Loucy (cell line): Measurements from ENCODE around the gene CCNYL1.

Experiments
- H2AFZ ChIP-seq: fragments of 200-600 bp; sonication (generic); 2 replicates; pipeline ENCODE4 v1.6.0; 2016; ENCODE audit warnings: antibody characterized with exemption, mild to moderate bottlenecking, low read length, moderate library complexity
- H3F3A ChIP-seq: fragments of 200-600 bp; 2 replicates; pipeline ENCODE4 v1.6.0; 2016; ENCODE audit warnings: antibody characterized with exemption, low read depth, mild to moderate bottlenecking
- H3K27me3 ChIP-seq: fragments of 200-600 bp; sonication (generic); 2 replicates; pipeline ENCODE4 v1.6.1; 2014; ENCODE audit warnings: low read length, mild to moderate bottlenecking; ENCODE audit not compliant: insufficient read depth, poor library complexity, severe bottlenecking
- H3K36me3 ChIP-seq: fragments of 200-600 bp; sonication (generic); 2 replicates; pipeline ENCODE4 v1.6.1; 2016; ENCODE audit warnings: low read length; ENCODE audit not compliant: insufficient read depth
- H3K4me1 ChIP-seq: fragments of 200-600 bp; sonication (generic); 2 replicates; pipeline ENCODE4 v1.5.1; 2014; ENCODE audit warnings: low read length, mild to moderate bottlenecking; ENCODE audit not compliant: insufficient read depth, poor library complexity, severe bottlenecking
- H3K4me2 ChIP-seq: fragments of 200-600 bp; sonication (generic); 2 replicates; pipeline ENCODE4 v1.6.0; 2014; ENCODE audit warnings: antibody characterized with exemption, low read length, low read depth, mild to moderate bottlenecking; ENCODE audit not compliant: poor library complexity, severe bottlenecking
- H3K4me3 ChIP-seq: fragments of 200-600 bp; sonication (generic); 2 replicates; pipeline ENCODE4 v1.5.1; 2014; ENCODE audit warnings: low read length, mild to moderate bottlenecking, mixed read lengths; ENCODE audit not compliant: poor library complexity, severe bottlenecking
- H3K79me2 ChIP-seq: fragments of 200-600 bp; sonication (generic); 2 replicates; pipeline ENCODE4 v1.6.1; 2014; ENCODE audit warnings: low read length; ENCODE audit not compliant: insufficient read depth
- H3K9ac ChIP-seq: fragments of 200-600 bp; sonication (generic); 2 replicates; pipeline ENCODE4 v1.6.0; 2014; ENCODE audit warnings: mild to moderate bottlenecking, low read depth, low read length, moderate library complexity; ENCODE audit not compliant: poor library complexity, severe bottlenecking
- H3K9me2 ChIP-seq: fragments of 200-600 bp; sonication (generic); replicated peaks from 2 replicates; pipeline ENCODE4 v1.6.1; 2016; ENCODE audit warnings: low read depth, low read length, mixed read lengths
- H3K9me3 ChIP-seq: fragments of 200-600 bp; sonication (generic); 2 replicates; pipeline ENCODE4 v1.6.1; 2014; ENCODE audit warnings: mild to moderate bottlenecking, antibody characterized with exemption, low read length, low read depth; ENCODE audit not compliant: insufficient read depth
- H4K20me1 ChIP-seq: fragments of 200-600 bp; sonication (generic); 2 replicates; pipeline ENCODE4 v1.6.0; 2014; ENCODE audit warnings: antibody characterized with exemption, low read length, mild to moderate bottlenecking; ENCODE audit not compliant: insufficient read depth, poor library complexity, severe bottlenecking
- EZH2phosphoT487 ChIP-seq: fragments of 200-600 bp; IDR thresholded peaks from 2 replicates; pipeline ENCODE4 v1.6.1; 2018; ENCODE audit warnings: antibody characterized with exemption, mild to moderate bottlenecking, moderate library complexity, borderline replicate concordance
- TF ChIP-seq, protein P1 (sequence below): fragments of 200-600 bp; sonication (generic); conservative IDR thresholded peaks from 2 replicates; pipeline ENCODE4 v1.5.1; 2014; ENCODE audit warnings: mild to moderate bottlenecking, antibody characterized with exemption, low read length

Gene CCNYL1

DNA sequence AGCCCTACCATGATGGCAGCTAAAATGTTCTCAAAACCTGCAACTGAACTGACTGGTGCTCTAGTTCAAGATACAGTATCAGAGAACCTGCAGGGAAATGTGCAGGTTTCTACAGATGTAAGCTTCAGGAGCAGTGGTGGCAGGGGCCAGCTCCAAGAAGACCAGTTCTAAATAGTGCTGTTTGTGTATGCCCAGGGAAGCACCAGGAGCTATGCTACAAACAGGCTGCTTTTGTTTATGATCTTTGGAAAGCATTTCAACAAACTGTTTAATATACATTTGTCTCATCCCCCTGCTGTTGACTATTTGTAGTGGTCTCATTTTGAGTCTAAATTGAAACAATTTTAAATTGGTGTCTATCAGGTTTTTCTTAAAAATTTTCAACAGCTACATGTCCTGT is 37.6 kb downstream of the CCNYL1 start:
- H4K20me1 ChIP-seq = no peaks in the 10 kb centered on the region
- H3K4me3 ChIP-seq = no peak overlapping the region
- no peaks in the 10 kb centered on the region for H3F3A ChIP-seq
- TF ChIP-seq, protein P1, sequence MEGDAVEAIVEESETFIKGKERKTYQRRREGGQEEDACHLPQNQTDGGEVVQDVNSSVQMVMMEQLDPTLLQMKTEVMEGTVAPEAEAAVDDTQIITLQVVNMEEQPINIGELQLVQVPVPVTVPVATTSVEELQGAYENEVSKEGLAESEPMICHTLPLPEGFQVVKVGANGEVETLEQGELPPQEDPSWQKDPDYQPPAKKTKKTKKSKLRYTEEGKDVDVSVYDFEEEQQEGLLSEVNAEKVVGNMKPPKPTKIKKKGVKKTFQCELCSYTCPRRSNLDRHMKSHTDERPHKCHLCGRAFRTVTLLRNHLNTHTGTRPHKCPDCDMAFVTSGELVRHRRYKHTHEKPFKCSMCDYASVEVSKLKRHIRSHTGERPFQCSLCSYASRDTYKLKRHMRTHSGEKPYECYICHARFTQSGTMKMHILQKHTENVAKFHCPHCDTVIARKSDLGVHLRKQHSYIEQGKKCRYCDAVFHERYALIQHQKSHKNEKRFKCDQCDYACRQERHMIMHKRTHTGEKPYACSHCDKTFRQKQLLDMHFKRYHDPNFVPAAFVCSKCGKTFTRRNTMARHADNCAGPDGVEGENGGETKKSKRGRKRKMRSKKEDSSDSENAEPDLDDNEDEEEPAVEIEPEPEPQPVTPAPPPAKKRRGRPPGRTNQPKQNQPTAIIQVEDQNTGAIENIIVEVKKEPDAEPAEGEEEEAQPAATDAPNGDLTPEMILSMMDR = no peak
- TF ChIP-seq EZH2phosphoT487 = no peak
- H3K4me2 ChIP-seq = no peak overlapping the region
- no peaks in the 10 kb centered on the region for H3K9me2 ChIP-seq
- no peak overlapping the region for H2AFZ ChIP-seq
- peaks cover 4% of the 10 kb centered on the region for H3K4me1 ChIP-seq
- H3K9me3 ChIP-seq = no peaks in the 10 kb centered on the region
- peaks cover 3% of the 10 kb centered on the region; the same call in 1 of the 2 replicates for H3K36me3 ChIP-seq
- H3K79me2 ChIP-seq = no peaks in the 10 kb centered on the region
- H3K27me3 ChIP-seq = no peaks in the 10 kb centered on the region
- no peak overlapping the region for H3K9ac ChIP-seq

DNA sequence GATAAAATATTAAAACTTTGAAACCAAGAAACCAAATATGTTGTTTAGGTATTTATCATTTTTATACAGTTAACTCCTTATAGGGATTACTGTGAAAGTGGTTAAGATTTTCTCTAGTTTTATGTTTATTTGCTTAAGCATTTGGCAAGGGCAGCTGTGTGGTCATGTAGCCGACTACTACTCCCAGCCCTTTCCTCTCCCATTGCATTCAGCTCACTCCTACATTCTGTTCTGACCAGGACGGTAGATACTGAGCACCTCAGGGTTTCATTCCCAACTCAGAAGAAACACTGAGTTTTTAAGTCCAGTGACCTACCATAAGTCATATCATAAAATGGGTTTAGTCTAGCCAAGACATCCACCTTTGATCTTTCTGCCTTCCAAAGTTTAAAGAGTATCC is 38.4 kb downstream of the CCNYL1 start:
- Histone ChIP-seq H3K27me3 (no peaks in the 10 kb centered on the region), H3F3A (no peaks in the 10 kb centered on the region), H3K9ac (no peak overlapping the region), H3K36me3 (peaks cover 3% of the 10 kb centered on the region; the same call in 1 of the 2 replicates), H3K4me2 (no peak overlapping the region), H4K20me1 (no peaks in the 10 kb centered on the region), H2AFZ (no peak overlapping the region), H3K4me3 (no peak overlapping the region), H3K79me2 (no peaks in the 10 kb centered on the region), H3K9me2 (no peaks in the 10 kb centered on the region), H3K9me3 (no peaks in the 10 kb centered on the region), H3K4me1 (peaks cover 4% of the 10 kb centered on the region)
- no peak for TF ChIP-seq EZH2phosphoT487
- TF ChIP-seq, protein P1 = no peak

DNA sequence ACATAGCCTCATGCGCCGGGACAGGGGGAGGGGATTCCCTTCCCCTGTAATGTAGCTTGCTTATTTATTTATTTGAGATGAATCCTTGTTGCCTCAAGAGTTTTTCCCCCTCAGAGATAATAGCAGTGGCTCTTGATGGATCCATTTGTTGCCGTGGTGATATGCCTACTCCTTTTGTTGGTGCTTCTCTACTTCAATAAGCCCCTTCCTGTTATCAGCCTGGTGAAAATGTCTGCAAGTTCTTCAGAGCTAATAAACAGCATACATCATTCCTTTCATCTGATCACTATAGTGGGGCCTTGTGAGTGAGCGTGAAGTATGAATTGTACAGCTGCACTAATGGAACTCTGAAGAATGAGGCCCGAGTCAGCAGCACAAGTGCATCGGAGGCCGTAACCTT is 38.9 kb downstream of the CCNYL1 start:
- H3K9me2 ChIP-seq = no peaks in the 10 kb centered on the region
- TF ChIP-seq EZH2phosphoT487 = no peak
- TF ChIP-seq, protein P1 = no peak
- H3K9ac ChIP-seq = no peak overlapping the region
- H3F3A ChIP-seq = no peaks in the 10 kb centered on the region
- H3K4me3 ChIP-seq = no peak overlapping the region
- H4K20me1 ChIP-seq = no peaks in the 10 kb centered on the region
- no peaks in the 10 kb centered on the region for H3K79me2 ChIP-seq
- H3K9me3 ChIP-seq = no peaks in the 10 kb centered on the region
- H3K36me3 ChIP-seq = peaks cover 3% of the 10 kb centered on the region; the same call in 1 of the 2 replicates
- H2AFZ ChIP-seq = no peak overlapping the region
- H3K4me1 ChIP-seq = peaks cover under 1% of the 10 kb centered on the region
- no peaks in the 10 kb centered on the region for H3K27me3 ChIP-seq
- no peak overlapping the region for H3K4me2 ChIP-seq
